ENCODE data around the gene STARD3.

Gene STARD3

GRCh38 chr17:39631403-39631802, 5.5 kb upstream of the STARD3 start:
- peaks cover 19% of the 10 kb centered on the region for H3K4me1 ChIP-seq (ENCODE audit: insufficient read depth, low read length, poor library complexity, severe bottlenecking)
- no peak overlapping the region for H2AFZ ChIP-seq (ENCODE audit: low read length)
- no peaks in the 10 kb centered on the region for H3K9me2 ChIP-seq (replicated peaks; ENCODE audit: low read depth, low read length)
- TF ChIP-seq CTCF (conservative IDR thresholded peaks at IDR 0.05; ENCODE audit: low read length) (no peak), EZH2phosphoT487 (IDR thresholded peaks at IDR 0.05; ENCODE audit: borderline replicate concordance) (no peak)
- no peak overlapping the region for H3K4me2 ChIP-seq (ENCODE audit: low read depth, low read length, poor library complexity, severe bottlenecking)
- no peak overlapping the region for H3K4me3 ChIP-seq (ENCODE audit: low read length, poor library complexity, severe bottlenecking)
- no peaks in the 10 kb centered on the region for H3K9me3 ChIP-seq (ENCODE audit: insufficient read depth, low read depth, low read length)
- no peak overlapping the region for H3K9ac ChIP-seq (ENCODE audit: low read depth, low read length, poor library complexity, severe bottlenecking)
- no peaks in the 10 kb centered on the region for H4K20me1 ChIP-seq (ENCODE audit: insufficient read depth, low read length, poor library complexity, severe bottlenecking)
- no peaks in the 10 kb centered on the region for H3K36me3 ChIP-seq (ENCODE audit: insufficient read depth, low read length)
- no peaks in the 10 kb centered on the region for H3K27me3 ChIP-seq (ENCODE audit: insufficient read depth, low read length, poor library complexity, severe bottlenecking)
- no peaks in the 10 kb centered on the region for H3K79me2 ChIP-seq (ENCODE audit: insufficient read depth, low read length)
- H3F3A ChIP-seq (ENCODE audit: low read depth): no peaks in the 10 kb centered on the region

GRCh38 chr17:39632153-39632941, 4.6 kb upstream of the STARD3 start:
- Histone ChIP-seq H3K36me3 (ENCODE audit: insufficient read depth, low read length) (no peaks in the 10 kb centered on the region), H3F3A (ENCODE audit: low read depth) (no peaks in the 10 kb centered on the region), H3K79me2 (ENCODE audit: insufficient read depth, low read length) (peaks cover 2% of the 10 kb centered on the region), H3K9me3 (ENCODE audit: insufficient read depth, low read depth, low read length) (no peaks in the 10 kb centered on the region), H3K4me3 (ENCODE audit: low read length, poor library complexity, severe bottlenecking) (no peak overlapping the region), H2AFZ (ENCODE audit: low read length) (no peak overlapping the region), H3K27me3 (ENCODE audit: insufficient read depth, low read length, poor library complexity, severe bottlenecking) (no peaks in the 10 kb centered on the region), H3K4me2 (ENCODE audit: low read depth, low read length, poor library complexity, severe bottlenecking) (no peak overlapping the region), H4K20me1 (ENCODE audit: insufficient read depth, low read length, poor library complexity, severe bottlenecking) (no peaks in the 10 kb centered on the region), H3K9ac (ENCODE audit: low read depth, low read length, poor library complexity, severe bottlenecking) (no peak overlapping the region), H3K9me2 (replicated peaks; ENCODE audit: low read depth, low read length) (no peaks in the 10 kb centered on the region), H3K4me1 (ENCODE audit: insufficient read depth, low read length, poor library complexity, severe bottlenecking) (peaks cover 23% of the 10 kb centered on the region)
- no peak for TF ChIP-seq CTCF (conservative IDR thresholded peaks at IDR 0.05; ENCODE audit: low read length)
- no peak for TF ChIP-seq EZH2phosphoT487 (IDR thresholded peaks at IDR 0.05; ENCODE audit: borderline replicate concordance)

GRCh38 chr17:39633570-39634183, 3.3 kb upstream of the STARD3 start:
- Histone ChIP-seq H4K20me1 (ENCODE audit: insufficient read depth, low read length, poor library complexity, severe bottlenecking) (peaks cover 7% of the 10 kb centered on the region), H3K4me2 (ENCODE audit: low read depth, low read length, poor library complexity, severe bottlenecking) (no peak overlapping the region), H2AFZ (ENCODE audit: low read length) (no peak overlapping the region), H3K27me3 (ENCODE audit: insufficient read depth, low read length, poor library complexity, severe bottlenecking) (no peaks in the 10 kb centered on the region), H3F3A (ENCODE audit: low read depth) (no peaks in the 10 kb centered on the region), H3K9me3 (ENCODE audit: insufficient read depth, low read depth, low read length) (no peaks in the 10 kb centered on the region), H3K9ac (ENCODE audit: low read depth, low read length, poor library complexity, severe bottlenecking) (no peak overlapping the region), H3K9me2 (replicated peaks; ENCODE audit: low read depth, low read length) (no peaks in the 10 kb centered on the region), H3K4me1 (ENCODE audit: insufficient read depth, low read length, poor library complexity, severe bottlenecking) (peaks cover 35% of the 10 kb centered on the region), H3K36me3 (ENCODE audit: insufficient read depth, low read length) (no peaks in the 10 kb centered on the region), H3K4me3 (ENCODE audit: low read length, poor library complexity, severe bottlenecking) (no peak overlapping the region), H3K79me2 (ENCODE audit: insufficient read depth, low read length) (peaks cover 16% of the 10 kb centered on the region)
- no peak for TF ChIP-seq EZH2phosphoT487 (IDR thresholded peaks at IDR 0.05; ENCODE audit: borderline replicate concordance)
- no peak for TF ChIP-seq CTCF (conservative IDR thresholded peaks at IDR 0.05; ENCODE audit: low read length)
